SK-N-SH (cell line): ENCODE results near the gene EMP1. TPM values are rescaled to one million over a fixed set of nuclear protein-coding genes. Genes with fewer than 3 reads are reported as not detected.

Source experiments
- CTCF ChIA-PET: fragments of 300-600, 350-600 bp; formaldehyde crosslinking; extraction: SDS; loops from one replicate; lab custom pipeline; 2021; lab: Yijun Ruan, JAX
- POLR2A ChIA-PET: fragments of 350-600 bp; sonication (Branson Sonifier 250); formaldehyde crosslinking; extraction: SDS; loops from one replicate; lab custom pipeline; 2020; ENCODE audit warnings: antibody characterized with exemption, inconsistent platforms; lab: Yijun Ruan, JAX
- DNase-seq: peaks from one replicate; pipeline ENCODE4 v3.0.0; 2012
- H2AFZ ChIP-seq: fragments of 200-600 bp; sonication (generic); 2 replicates; pipeline ENCODE4 v1.8.1; 2016; ENCODE audit warnings: antibody characterized with exemption, mild to moderate bottlenecking, low read depth
- H3F3A ChIP-seq: fragments of 200-600 bp; sonication (generic); replicated peaks from 2 replicates; pipeline ENCODE3; 2016; ENCODE audit warnings: antibody characterized with exemption, mild to moderate bottlenecking; ENCODE audit not compliant: insufficient read depth
- H3K27ac ChIP-seq, 2 experiments: fragments of 200-500 bp in 1 of 2; fragments of 200-600 bp in 1 of 2; sonication (Bioruptor generic) in 1 of 2; sonication (generic), shearing (Covaris generic) in 1 of 2; 2 replicates each; pipeline versions ENCODE4 v1.5.1 to v1.6.1; 2014 to 2016; ENCODE audit warnings: low read depth in 2 of 2, inconsistent platforms in 1 of 2, low read length in 1 of 2, mild to moderate bottlenecking in 1 of 2, mixed read lengths in 1 of 2
- H3K27me3 ChIP-seq: fragments of 200-600 bp; sonication (generic), shearing (Covaris generic); 2 replicates; pipeline ENCODE4 v1.6.1; 2016; ENCODE audit warnings: mixed run types; ENCODE audit not compliant: insufficient read depth
- H3K36me3 ChIP-seq, 2 experiments: fragments of 200-500 bp in 1 of 2; fragments of 200-600 bp in 1 of 2; sonication (Bioruptor generic) in 1 of 2; sonication (generic) in 1 of 2; replicated peaks in 1 of 2; 2 replicates each; pipeline versions ENCODE3 to v1.5.1; 2014 to 2016; ENCODE audit warnings: low read length in 1 of 2, mild to moderate bottlenecking in 1 of 2; ENCODE audit not compliant: insufficient read depth in 2 of 2, control insufficient read depth in 1 of 2
- H3K4me1 ChIP-seq, 2 experiments: fragments of 200-500 bp in 1 of 2; fragments of 200-600 bp in 1 of 2; sonication (Bioruptor generic) in 1 of 2; sonication (generic), shearing (Covaris generic) in 1 of 2; 2 replicates each; pipeline versions ENCODE4 v1.5.1 to v1.6.1; 2014 to 2016; ENCODE audit warnings: low read depth in 1 of 2, low read length in 1 of 2, mixed run types in 1 of 2; ENCODE audit not compliant: insufficient read depth in 2 of 2, control insufficient read depth in 1 of 2
- H3K4me2 ChIP-seq: fragments of 200-600 bp; sonication (generic), shearing (Covaris generic); 2 replicates; pipeline ENCODE4 v1.6.1; 2017; ENCODE audit warnings: mixed run types
- H3K4me3 ChIP-seq, 2 experiments: fragments of 200-500 bp in 1 of 2; fragments of 200-600 bp in 1 of 2; sonication (Bioruptor generic) in 1 of 2; sonication (generic), shearing (Covaris generic) in 1 of 2; 2 replicates each; pipeline versions ENCODE4 v1.5.1 to v1.8.1; 2014 to 2016; ENCODE audit warnings: low read depth in 2 of 2, inconsistent platforms in 1 of 2, low read length in 1 of 2, mild to moderate bottlenecking in 1 of 2, mixed read lengths in 1 of 2, moderate library complexity in 1 of 2
- H3K79me2 ChIP-seq: fragments of 200-600 bp; sonication (generic); 2 replicates; pipeline ENCODE4 v1.8.1; 2017; ENCODE audit warnings: mild to moderate bottlenecking; ENCODE audit not compliant: insufficient read depth
- H3K9ac ChIP-seq: fragments of 200-600 bp; sonication (generic); 2 replicates; pipeline ENCODE4 v1.6.1; 2017; ENCODE audit warnings: mixed run types
- H3K9me2 ChIP-seq: fragments of 200-600 bp; sonication (generic); 2 replicates; pipeline ENCODE4 v1.6.1; 2017; ENCODE audit warnings: mixed run types
- H3K9me3 ChIP-seq: fragments of 200-600 bp; sonication (generic); 2 replicates; pipeline ENCODE4 v1.6.1; 2017; ENCODE audit warnings: mixed run types, mild to moderate bottlenecking, moderate library complexity
- H4K20me1 ChIP-seq: fragments of 200-600 bp; sonication (generic); 2 replicates; pipeline ENCODE4 v1.6.1; 2017; ENCODE audit warnings: mild to moderate bottlenecking, mixed run types; ENCODE audit not compliant: insufficient read depth
- EP300 ChIP-seq, 2 experiments: IDR thresholded peaks; 2 replicates each; pipeline versions ENCODE4 v1.4.0 to v1.6.1; 2012; ENCODE audit warnings: borderline replicate concordance in 1 of 2, low read depth in 1 of 2, low read length in 1 of 2
- GATA2 ChIP-seq: sonication (generic); formaldehyde crosslinking; IDR thresholded peaks from 2 replicates; pipeline ENCODE4 v1.5.0; 2020; ENCODE audit warnings: mild to moderate bottlenecking, missing genetic modification reagents
- MEF2A ChIP-seq: IDR thresholded peaks from 2 replicates; pipeline ENCODE4 v1.4.0; 2012; ENCODE audit warnings: low read depth, borderline replicate concordance
- RAD21 ChIP-seq: IDR thresholded peaks from 2 replicates; pipeline ENCODE4 v1.6.1; 2012; ENCODE audit warnings: mild to moderate bottlenecking, low read length
- RCOR1 ChIP-seq: fragments of 150-350 bp; IDR thresholded peaks from 2 replicates; pipeline ENCODE4 v1.6.1; 2017; ENCODE audit warnings: antibody characterized with exemption, low read length
- SMC3 ChIP-seq: IDR thresholded peaks from 2 replicates; pipeline ENCODE4 v1.6.1; 2012; ENCODE audit warnings: low read depth, low read length, improper control_type of control experiment
- TCF12 ChIP-seq: IDR thresholded peaks from 2 replicates; pipeline ENCODE4 v1.4.0; 2012
- WGBS: methylation state at CpG from one replicate; pipeline ENCODE4 v1.1.6; 2017; ENCODE audit warnings: low lambda C conversion rate; 5-methylcytosine and 5-hydroxymethylcytosine counted together
- polyA plus RNA-seq, 3 experiments: library from polyadenylated mRNA; depleted of rRNA; stranded (reverse); fragments of >200 nt; gene quantifications; 2 replicates each; pipeline ENCODE4 v1.2.3, GENCODE V29; 2012
- TF ChIP-seq, protein P1 (sequence below): IDR thresholded peaks from 2 replicates; pipeline ENCODE4 v1.4.0; 2012; ENCODE audit warnings: low read depth
- TF ChIP-seq, protein P2 (sequence below): fragments of 200-600 bp; sonication (generic); IDR thresholded peaks from 2 replicates; pipeline ENCODE4 v1.6.1; 2017; ENCODE audit warnings: antibody characterized with exemption, mild to moderate bottlenecking, moderate library complexity
- TF ChIP-seq, protein P3 (sequence below): IDR thresholded peaks from 2 replicates; pipeline ENCODE4; 2012

EMP1 gene
- polyA plus RNA-seq, 1 of the 3 experiments (the other 2 are of a cell fraction), result 67.4 TPM

DNA sequence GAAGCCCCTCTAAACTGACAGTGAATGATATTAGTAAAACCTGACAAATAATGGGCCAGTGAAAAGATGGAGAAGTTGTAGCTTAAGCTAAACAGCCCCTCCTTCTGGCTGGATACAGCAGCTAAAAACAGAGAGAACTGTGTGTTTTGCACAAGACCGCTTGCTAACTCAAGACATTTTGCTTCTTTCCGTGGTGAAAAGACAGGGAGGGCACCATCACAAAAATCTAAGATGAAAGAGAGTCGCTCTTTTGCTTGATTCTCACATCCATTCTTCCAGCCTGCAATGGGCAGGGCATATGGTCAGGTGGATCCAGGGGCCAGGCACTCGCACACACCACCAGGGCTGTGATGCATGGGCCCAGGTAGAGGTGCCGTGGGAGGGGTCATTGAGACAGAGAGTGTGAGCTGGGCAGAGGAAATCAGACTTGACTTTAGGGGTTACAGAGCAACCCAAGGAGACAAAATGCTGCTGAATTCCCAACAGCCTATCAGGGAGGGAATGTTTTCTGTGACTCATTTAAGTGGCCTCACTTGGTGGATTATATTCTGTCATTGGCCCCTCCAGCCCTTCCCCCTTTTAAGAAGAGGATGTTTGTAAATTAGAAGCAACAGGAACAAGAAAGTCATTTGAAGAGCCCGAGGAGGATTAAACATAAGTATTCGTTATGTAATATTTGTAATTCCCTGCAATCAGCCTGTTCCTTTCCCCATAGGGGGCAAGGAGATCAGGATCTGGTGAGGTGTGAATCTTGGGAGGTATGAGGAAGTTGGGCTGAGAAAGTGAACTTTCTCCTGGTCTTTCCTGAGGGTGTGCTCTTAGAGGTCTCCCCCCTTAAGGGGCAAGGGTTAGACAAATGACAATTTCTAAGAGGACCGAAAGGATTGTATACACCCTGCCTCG lies 12.3 kb downstream of the EMP1 start:
- ChIA-PET CTCF (interaction anchor here (0.6 to 6.8 kb wide), 7 partner anchors 13 to 294 kb away, joined by 3 to 129 read pairs (median 5); no protein-coding TSS in a partner anchor), POLR2A (no interaction called here)
- peaks cover 7 to 69% of the 10 kb centered on the region in 2 experiments for H3K4me1 ChIP-seq
- peaks cover 58% of the 10 kb centered on the region for H3K79me2 ChIP-seq
- H3F3A ChIP-seq, result peaks cover 37% of the 10 kb centered on the region
- 71% methylated on average over 9 of the region's 9 CpGs for WGBS
- peak overlapping the region in 1 of 2 experiments; percentile 100; a peak in 1 of 4 replicates for H3K27ac ChIP-seq
- H2AFZ ChIP-seq, result no peak overlapping the region
- H3K9me2 ChIP-seq, result no peaks in the 10 kb centered on the region
- H3K9me3 ChIP-seq, result no peaks in the 10 kb centered on the region
- peak overlapping the region; percentile 62; the same call in 1 of the 2 replicates for H3K4me2 ChIP-seq
- TF ChIP-seq SMC3, result peak; percentile 72
- TF ChIP-seq, protein P1, sequence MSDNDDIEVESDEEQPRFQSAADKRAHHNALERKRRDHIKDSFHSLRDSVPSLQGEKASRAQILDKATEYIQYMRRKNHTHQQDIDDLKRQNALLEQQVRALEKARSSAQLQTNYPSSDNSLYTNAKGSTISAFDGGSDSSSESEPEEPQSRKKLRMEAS, result no peak
- TF ChIP-seq, protein P2, sequence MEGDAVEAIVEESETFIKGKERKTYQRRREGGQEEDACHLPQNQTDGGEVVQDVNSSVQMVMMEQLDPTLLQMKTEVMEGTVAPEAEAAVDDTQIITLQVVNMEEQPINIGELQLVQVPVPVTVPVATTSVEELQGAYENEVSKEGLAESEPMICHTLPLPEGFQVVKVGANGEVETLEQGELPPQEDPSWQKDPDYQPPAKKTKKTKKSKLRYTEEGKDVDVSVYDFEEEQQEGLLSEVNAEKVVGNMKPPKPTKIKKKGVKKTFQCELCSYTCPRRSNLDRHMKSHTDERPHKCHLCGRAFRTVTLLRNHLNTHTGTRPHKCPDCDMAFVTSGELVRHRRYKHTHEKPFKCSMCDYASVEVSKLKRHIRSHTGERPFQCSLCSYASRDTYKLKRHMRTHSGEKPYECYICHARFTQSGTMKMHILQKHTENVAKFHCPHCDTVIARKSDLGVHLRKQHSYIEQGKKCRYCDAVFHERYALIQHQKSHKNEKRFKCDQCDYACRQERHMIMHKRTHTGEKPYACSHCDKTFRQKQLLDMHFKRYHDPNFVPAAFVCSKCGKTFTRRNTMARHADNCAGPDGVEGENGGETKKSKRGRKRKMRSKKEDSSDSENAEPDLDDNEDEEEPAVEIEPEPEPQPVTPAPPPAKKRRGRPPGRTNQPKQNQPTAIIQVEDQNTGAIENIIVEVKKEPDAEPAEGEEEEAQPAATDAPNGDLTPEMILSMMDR, result peak; percentile 73
- peak; percentile 69 for TF ChIP-seq RAD21
- TF ChIP-seq, protein P3, sequence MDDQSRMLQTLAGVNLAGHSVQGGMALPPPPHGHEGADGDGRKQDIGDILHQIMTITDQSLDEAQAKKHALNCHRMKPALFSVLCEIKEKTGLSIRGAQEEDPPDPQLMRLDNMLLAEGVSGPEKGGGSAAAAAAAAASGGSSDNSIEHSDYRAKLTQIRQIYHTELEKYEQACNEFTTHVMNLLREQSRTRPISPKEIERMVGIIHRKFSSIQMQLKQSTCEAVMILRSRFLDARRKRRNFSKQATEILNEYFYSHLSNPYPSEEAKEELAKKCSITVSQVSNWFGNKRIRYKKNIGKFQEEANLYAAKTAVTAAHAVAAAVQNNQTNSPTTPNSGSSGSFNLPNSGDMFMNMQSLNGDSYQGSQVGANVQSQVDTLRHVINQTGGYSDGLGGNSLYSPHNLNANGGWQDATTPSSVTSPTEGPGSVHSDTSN, result peak; percentile 61
- H3K27me3 ChIP-seq, result no peaks in the 10 kb centered on the region
- peaks cover 3 to 16% of the 10 kb centered on the region in 2 experiments for H3K36me3 ChIP-seq
- H4K20me1 ChIP-seq, result no peaks in the 10 kb centered on the region
- peak; percentile 15 for DNase-seq
- no peak overlapping the region for H3K4me3 ChIP-seq
- peak overlapping the region; percentile 9; the same call in 1 of the 2 replicates for H3K9ac ChIP-seq

DNA sequence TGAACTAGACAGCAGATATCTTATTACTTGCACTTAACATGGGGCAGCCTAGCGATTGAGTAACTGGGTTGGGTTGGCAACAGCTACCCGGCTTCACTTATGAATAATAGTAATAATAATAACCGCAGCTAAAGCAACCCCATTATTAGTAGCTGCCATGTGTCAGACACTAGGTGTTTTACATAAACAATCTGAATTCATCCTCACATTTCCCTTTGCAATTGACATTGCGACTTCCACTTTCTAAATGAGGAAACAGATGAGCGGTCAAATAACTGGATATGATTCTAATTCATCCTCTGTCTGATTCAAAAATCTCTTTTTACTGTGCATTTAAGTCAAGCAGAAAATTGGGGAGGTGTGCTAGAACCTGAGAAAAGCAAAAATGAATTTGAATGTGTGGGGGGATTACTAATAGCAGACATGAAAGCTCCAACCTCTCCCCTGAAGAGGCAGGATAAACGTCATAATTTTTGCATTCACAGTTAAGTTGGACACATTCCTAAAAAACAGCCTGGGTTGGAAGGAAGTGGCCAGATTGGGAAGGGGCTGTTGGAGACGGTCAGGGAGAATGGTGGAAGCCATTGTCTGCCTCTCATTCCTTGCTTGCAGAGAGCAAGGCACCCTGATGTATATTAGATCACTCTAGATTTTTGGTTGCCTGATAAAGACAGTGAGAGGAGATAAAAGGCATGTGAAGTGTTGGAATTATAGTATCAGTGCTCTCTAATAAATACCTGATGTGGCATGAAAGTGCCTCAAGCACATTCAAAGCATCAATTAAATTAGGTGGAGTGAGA lies 13.1 kb downstream of the EMP1 start:
- H3K9me3 ChIP-seq, result no peaks in the 10 kb centered on the region
- no peaks in the 10 kb centered on the region for H3K9me2 ChIP-seq
- peak overlapping the region; percentile 62; the same call in 1 of the 2 replicates for H3K4me2 ChIP-seq
- no peak overlapping the region for H3K4me3 ChIP-seq
- POLR2A ChIA-PET, result no interaction called here
- CTCF ChIA-PET, result interaction anchor here (1.0 to 6.8 kb wide), 5 partner anchors 12 to 295 kb away, joined by 3 to 129 read pairs (median 7); no protein-coding TSS in a partner anchor
- WGBS, result 76% methylated on average over 7 of the region's 7 CpGs
- H3K79me2 ChIP-seq, result peaks cover 49% of the 10 kb centered on the region
- peak in 1 of 2 experiments; percentile 32; a peak in 1 of 4 replicates for TF ChIP-seq EP300 (IDR thresholded peaks at IDR 0.05; ENCODE audit: borderline replicate concordance in 1 of 2, low read depth in 1 of 2, low read length in 1 of 2)
- TF ChIP-seq RCOR1, result peak; percentile 96
- no peak for TF ChIP-seq MEF2A
- TF ChIP-seq GATA2, result peak; percentile 69
- no peak for TF ChIP-seq TCF12
- H2AFZ ChIP-seq, result no peak overlapping the region
- peak; percentile 30 for DNase-seq
- H3K27me3 ChIP-seq, result no peaks in the 10 kb centered on the region
- H3K27ac ChIP-seq, result peak overlapping the region in 1 of 2 experiments; percentile 100; a peak in 1 of 4 replicates
- peaks cover 7 to 64% of the 10 kb centered on the region in 2 experiments for H3K4me1 ChIP-seq
- H3F3A ChIP-seq, result peaks cover 29% of the 10 kb centered on the region
- no peaks in the 10 kb centered on the region for H4K20me1 ChIP-seq
- H3K9ac ChIP-seq, result peak overlapping the region; percentile 9; the same call in 1 of the 2 replicates
- H3K36me3 ChIP-seq, result peaks cover 8 to 22% of the 10 kb centered on the region in 2 experiments
